Glomerular visceral epithelial cell (primary cell): ENCODE measurements around the gene CNTN5.

ENCODE experiments used
- DNase-seq: peaks from one replicate; pipeline ENCODE4 v3.0.0-alpha.2; 2016; ENCODE audit errors: extremely low spot score

The CNTN5 gene

DNA sequence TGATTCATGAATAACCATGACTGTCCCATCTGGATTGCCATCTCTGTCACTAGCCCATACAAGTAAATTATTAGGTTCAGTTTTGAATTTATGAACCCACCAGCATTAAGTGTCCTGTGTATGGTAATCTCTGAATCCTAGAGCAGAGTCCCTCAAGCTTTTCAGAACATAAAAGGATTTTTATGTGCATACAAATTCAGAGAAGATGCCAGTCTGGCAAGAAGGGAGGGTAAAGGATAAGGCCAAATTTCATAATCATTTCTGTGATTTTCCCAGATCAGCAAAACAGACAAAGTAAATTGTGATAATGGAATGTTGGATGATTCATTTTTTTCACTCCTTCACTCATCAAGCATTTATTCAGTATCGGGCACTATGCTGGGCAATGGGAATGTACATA is 1295.2 kb downstream of the CNTN5 start:
- DNase-seq = no peak

DNA sequence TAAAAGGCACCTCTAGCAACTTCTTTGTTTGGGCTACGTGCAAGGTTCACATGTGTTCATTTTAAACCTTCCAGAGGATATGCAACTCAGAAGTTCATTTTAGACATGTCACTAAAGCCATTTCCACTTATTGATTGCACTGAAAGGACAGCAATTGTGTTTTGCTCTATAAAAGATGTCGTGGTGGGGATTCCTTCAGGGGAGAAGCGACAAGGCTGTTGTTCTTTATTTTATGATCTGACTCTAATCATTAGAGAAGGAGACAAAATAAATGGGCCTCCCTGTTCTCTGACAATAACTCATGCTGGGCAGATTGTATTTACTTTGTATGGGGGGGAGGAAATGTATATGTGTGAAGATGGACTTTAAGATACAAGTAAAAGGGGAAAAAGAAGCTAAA is 1296.2 kb downstream of the CNTN5 start:
- no peak for DNase-seq

DNA sequence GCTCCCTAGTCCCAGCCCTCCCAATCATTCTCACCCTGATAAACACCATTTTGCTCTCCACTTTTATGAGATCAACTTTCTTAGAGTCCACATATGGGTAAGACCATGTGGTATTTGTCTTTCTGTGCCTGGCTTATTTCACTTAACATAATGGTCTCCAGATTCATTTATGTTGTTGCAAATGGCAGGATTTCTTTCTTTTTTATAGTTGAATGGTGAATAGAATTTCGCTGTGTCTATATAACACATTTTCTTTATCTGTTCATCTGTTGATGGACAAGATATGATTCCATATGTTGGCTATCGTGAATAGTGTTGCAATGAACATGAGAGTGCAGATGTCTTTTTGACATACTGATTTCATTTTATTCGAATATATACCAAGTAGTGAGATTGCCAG is 1298.9 kb downstream of the CNTN5 start:
- no peak for DNase-seq

DNA sequence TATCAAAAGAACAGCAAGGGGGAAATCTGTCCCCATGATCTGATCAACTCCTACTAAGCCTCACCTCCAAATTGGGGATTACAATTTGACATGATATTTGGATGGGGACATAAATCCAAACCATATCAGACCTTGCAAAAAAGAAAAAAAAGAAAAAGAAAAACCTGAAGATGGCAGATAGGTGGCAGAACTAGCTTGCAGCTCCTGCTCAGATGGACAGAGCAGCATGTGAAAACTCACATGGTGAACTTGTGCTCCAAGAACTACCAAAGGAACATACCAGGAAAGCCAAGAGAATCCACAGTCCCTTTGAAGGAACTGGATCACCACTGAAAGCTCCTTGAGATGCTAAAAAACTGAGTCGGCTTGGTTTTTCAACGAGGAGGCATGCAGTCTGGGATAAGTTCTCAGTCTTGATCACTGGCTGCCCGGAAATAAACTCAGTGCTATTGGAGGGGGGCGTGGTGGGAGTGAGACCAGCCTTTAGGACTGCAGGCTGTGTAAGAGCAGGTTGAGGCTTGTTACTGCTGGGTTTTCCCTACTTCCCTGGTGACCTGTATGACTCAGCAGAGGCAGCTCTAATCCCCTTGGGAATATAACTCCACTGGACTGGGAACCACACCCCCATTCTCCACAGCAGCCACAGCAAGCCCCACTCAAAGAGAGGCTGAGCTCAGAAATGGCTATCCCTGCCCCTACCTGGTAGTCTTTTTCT is 1308.0 kb downstream of the CNTN5 start:
- peak; percentile 67 for DNase-seq

DNA sequence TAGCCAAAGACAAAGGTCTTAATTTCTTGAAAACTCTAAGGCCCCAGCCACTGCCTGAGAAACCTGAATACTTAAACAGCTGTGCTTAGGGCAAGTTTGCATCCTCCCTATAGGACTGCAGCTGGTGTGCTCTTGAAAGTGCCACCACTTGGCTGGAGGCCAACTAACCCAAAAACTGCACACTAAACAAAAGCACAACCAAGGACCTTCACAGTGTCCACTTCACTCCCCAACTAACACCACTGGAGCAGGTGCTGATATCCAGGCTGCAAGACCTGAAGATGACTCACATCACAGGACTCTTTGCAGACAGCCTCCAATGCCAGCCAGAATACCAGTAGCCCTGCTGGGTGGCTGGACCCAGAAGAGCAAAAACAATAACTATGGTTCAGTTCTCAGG is 1308.6 kb downstream of the CNTN5 start:
- peak; percentile 27 for DNase-seq

DNA sequence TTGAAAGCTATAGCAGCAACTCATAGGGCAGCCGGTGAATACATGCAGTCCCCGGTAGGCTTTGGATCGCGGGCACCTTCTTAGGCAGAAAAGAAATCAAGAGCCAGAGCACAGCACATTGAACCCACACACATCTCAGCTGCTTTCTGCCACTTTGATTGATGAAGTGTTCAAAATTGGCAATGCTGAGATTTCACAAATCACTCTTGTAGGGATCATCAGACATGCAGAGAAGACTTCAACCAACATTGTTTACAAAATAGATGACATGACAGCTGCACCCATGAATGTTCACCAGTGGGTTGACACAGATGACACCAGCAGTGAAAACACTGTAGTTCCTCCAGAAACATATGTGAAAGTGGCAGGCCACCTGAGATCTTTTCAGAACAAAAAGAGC is 1316.1 kb downstream of the CNTN5 start:
- no peak for DNase-seq

DNA sequence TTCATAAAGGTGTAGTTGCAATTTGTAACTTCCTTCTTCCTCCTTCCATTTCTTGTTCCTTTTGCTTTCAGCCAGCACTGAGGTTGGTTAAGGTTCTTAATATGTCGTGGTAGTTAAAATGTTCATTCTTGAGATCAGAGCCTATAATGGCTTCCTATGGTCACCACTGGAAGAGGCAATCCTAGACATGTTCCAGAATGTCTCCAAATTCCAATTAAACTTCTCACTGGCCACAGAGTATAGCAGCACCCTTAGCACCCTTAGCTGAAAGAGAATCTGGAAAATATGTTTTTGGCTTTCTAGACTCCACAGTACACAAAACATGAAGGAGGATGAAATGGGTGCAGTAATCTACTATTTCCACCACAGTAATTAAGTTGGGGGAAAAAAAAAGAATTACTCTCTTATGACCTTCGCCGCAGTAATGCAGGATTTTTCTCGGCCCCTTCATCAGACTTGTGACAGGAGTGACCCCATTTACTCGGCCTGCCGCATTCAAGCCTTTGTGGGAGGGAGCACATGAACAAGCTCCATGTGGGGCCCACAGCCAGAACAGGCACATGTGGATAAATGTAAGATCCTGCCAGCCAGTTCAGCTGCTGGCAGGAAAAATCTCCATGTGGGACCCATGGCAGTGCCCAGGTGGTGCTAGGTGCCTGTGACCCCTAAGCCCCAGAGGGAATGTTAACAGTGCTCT is 1317.5 kb downstream of the CNTN5 start:
- DNase-seq = no peak

DNA sequence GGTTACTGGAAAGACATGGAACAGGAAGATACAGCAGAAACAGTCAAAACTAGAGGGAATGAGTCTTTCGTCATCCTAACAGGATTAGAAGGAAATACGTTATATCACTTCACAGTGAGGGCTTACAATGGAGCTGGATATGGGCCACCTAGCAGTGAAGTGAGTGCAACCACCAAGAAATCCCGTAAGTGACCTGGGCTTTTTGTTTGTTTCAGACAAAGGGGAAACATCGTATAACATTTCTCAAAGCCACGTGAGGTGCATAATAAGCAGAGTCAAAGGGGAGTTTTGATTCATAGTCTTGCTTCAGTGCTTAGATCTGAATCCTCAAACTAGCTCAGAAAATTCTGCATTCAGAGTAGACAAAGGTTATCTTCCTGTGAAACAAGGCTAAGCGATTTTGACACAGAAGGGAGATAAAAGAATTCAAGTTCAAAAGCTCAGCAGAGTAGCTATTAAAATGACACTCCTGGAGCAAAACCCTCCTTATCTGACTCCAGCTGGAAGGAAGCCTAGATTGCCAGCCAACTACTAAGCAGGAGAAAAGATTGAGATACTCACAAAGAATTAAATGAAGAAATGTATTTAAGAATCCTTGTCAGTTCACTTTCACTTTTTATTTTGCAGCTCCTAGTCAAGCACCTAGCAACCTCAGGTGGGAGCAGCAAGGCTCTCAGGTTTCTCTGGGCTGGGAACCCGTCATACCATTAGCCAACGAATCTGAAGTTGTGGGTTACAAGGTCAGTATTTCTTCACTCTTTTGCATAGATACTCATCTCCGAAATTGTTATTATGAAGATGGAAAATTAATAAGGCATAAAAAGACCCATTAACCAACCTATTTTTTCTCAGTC is 1319.9 kb downstream of the CNTN5 start:
- DNase-seq = no peak

DNA sequence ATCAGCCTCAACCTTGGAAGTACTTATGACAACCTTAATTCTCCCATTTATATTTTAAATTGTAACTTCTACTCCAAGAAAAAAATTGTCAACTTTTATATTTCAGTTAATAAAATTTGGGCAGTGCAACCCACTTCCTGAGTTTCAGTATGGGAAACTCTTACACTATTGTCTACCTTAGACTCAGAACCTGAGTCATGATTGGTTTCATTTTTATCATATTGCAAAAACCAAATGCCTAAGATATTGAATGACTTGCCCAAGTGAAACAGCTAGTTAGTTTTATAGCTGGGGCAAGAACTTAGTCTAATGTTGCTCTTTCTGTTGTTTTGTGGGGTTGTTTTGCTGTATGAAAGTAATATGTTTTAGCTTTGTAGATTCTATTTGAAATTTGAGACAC is 1332.3 kb downstream of the CNTN5 start:
- DNase-seq = no peak

DNA sequence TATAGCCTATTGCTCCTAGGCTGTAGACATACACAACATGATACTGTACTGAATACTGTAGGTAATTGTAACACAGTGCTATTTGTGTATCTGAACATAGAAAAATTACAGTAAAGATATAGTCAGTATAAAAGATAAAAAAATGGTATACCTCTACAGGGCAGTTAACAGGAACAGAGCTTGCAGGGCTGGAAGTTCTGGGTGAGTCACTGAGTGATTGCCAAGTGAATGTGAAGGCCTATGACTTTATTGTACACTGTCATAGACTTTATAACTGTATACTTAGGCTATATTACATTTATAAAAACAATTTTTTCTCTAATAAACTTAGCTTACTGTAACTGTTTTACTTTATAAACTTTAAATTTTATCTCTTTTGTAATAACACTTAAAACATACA is 1334.0 kb downstream of the CNTN5 start:
- DNase-seq = no peak

DNA sequence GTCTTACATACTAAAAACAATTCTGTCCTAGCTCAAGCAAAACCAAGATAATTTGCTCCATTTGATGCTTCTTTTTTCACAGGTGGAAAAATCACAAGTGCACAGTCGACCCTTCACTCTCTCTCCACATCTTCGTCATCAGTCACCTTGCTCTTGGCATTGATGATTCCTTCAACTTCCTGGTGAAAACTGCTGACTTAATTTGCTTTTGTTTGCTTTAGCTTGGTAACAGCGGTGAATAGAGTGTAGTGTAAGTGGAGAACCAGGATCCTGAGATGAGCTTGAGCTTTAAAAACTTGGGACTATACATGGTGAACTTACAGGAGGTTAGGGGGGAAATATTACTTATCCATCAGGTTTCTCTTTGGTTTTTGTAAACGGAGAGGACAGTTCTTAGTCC is 1335.3 kb downstream of the CNTN5 start:
- no peak for DNase-seq

DNA sequence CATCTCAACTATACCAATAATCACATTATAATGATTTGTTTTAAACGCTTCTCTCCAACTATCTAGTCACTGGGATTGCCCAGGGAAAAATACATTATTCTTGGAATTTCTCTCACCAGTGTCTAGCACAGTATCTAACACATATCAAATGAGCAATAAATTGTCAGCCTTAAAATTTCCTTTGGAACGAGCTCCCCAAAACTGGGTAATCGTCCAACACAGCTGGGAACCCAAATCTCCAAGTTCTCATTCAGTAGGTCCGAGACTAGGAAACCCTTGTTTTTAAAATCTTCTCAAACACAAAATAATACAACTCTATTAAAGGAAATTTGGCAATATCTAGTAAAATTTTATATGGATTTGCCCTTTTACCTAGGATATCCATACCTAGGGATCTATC is 1338.5 kb downstream of the CNTN5 start:
- no peak for DNase-seq

DNA sequence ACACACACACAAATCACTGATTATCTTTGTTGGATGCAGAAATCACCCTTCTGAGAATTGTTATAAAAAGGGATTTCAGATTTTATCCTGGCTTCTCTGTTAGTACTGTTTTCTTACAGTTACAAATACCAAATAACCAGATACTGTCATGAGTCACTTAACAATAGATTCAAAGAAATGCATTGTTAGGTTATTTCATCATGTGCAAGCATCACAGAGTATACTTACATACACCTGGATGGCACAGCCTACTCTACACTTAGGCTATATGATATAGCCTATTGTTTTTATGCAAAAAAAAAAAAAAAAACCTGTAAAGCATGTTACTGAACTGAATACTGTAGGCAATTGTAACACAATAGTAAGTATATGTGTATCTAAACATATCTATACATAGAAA is 1347.1 kb downstream of the CNTN5 start:
- DNase-seq = no peak

DNA sequence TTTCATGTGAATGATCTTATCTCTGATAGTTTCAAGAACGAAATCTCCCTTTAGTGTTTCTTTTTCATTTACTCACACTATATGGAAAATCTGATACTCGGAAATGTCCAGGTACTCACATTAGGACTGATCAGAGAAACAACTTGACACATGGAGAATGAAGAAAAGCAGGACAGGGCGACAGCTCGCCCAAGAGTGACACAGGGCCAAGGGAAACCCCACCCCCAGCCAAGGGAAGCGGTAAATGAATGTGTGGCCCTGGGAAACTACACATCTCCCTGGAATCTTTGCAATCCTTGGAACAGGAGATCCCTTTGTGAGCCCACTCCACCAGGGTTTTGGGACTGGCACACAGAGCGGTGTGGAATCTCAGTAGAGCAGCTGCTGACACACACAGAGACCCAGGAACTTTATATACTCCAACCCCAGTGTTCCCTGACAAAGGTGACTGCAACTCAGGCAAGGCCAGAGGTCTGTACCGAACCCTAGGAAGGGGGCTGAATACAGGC is 1362.7 kb downstream of the CNTN5 start:
- DNase-seq = no peak

DNA sequence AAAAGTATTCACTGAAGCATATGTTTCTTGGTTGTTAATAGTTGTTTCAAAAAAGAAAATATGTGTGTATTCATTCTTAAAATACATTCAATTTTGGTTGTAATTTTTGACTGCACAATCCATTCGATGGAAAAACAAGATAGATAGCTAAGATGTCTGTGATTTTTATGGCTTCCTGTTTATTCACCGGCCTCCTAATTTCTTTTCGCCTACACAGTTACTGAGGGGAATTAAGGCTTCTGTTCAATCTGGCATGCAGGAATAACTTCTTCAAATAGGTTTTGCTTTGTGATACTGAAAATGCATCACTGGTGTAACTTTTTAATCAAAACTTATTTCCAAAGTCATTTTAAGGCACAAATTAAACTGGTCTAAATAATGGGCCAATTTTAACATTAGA is 1375.5 kb downstream of the CNTN5 start:
- DNase-seq = no peak

DNA sequence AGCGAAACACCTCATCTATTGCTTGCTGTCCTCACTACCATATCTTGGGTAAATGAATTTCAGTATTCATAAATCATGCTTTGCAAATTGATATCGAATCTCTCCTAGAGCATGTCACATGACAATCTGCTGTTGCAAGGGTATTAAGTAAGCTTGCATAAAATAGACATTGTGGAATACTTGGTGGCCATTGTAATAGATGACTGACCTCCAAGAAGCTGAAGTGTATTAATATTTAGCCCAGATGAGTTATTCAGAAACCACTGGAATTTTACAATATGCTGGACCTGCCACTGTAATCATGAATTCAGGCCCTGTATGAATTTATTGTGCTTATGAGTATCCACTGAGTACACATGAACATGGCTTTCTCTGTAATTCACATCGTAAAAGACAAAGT is 1376.7 kb downstream of the CNTN5 start:
- peak; percentile 72 for DNase-seq

DNA sequence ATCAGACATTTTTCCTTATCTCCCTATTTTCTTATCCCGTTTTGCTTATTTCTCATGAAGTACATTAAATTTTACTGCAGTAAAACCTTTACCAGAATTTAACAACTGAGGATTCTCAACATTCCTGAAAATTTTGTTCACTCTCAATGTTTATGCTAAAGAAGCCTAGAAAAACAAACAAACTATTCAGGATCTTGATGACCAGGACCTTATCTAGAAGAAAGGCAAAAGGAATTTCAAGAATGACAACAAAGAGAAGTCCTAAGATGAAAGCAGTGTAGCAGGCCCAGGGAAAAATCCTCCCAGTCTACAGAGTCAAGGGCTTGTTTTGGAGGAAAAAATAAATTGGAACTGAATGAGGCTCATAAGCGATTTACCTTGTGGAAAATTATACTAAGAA is 1383.1 kb downstream of the CNTN5 start:
- DNase-seq = no peak

DNA sequence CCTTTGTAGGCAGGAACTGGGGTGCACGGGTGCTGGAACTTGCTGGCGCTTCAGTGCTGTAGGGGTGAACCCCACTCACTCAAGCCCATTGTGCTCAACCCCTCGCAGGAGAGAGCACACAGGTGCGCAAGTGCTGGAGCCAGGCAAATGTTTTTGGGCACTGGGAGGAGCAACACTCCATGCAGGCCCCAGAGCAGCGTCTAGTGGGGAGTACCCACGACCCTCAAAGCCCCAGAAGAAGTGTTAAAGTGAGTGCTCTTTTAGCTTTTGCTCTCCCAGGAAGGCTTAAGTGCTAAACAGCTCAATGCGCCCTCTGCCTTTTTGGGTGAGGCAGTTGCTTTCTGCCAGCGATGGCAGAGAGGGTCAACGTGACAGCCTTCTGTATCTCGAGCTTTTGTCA is 1384.2 kb downstream of the CNTN5 start:
- DNase-seq = no peak
